Prostate gland (tissue), 2 donors: Measurements from ENCODE around the gene TNS4. TPM values are rescaled to one million over a fixed set of nuclear protein-coding genes. Genes with fewer than 3 reads are reported as not detected.

Experiments
- DNase-seq: peaks from one replicate; pipeline ENCODE4 v3.0.0-alpha.2; 2019; ENCODE audit warnings: low spot score
- H3K27ac ChIP-seq, 2 donors: fragments of 200-600 bp; sonication (generic); 2 replicates each; pipeline ENCODE4 v1.5.1; 2017 to 2019
- H3K27me3 ChIP-seq: fragments of 200-600 bp; sonication (generic); replicated peaks from 2 replicates; pipeline ENCODE4 v1.5.1; 2019; ENCODE audit not compliant: insufficient read depth
- H3K36me3 ChIP-seq, 2 donors: fragments of 200-600 bp; sonication (generic); 1 replicate in 1 of 2; 2 replicates in 1 of 2; pipeline versions ENCODE4 v1.5.1 to v1.8.1; 2017 to 2019
- H3K4me1 ChIP-seq: fragments of 200-600 bp; sonication (generic); replicated peaks from 2 replicates; pipeline ENCODE4 v1.5.1; 2019
- H3K4me3 ChIP-seq, 2 donors: fragments of 200-600 bp; sonication (generic); 2 replicates each; pipeline ENCODE4 v1.5.1; 2017 to 2019
- H3K9me3 ChIP-seq: fragments of 200-600 bp; sonication (generic); 2 replicates; pipeline ENCODE4 v1.5.1; 2017
- POLR2A ChIP-seq: fragments of 450-650 bp; IDR thresholded peaks from one replicate; pipeline ENCODE4 v1.6.1; 2016; ENCODE audit warnings: antibody characterized with exemption, mild to moderate bottlenecking
- POLR2AphosphoS5 ChIP-seq: sonication (generic); formaldehyde crosslinking; IDR thresholded peaks from one replicate; pipeline ENCODE4 v1.6.1; 2017; ENCODE audit warnings: antibody characterized with exemption
- WGBS: methylation state at CpG from one replicate; pipeline ENCODE4 v1.1.5; 2018; 5-methylcytosine and 5-hydroxymethylcytosine counted together
- intact Hi-C: fragments of 100-400 bp; cut with DNase I; formaldehyde crosslinking; loops from one replicate; pipeline ENCODE4 v1.14.2; 2022
- total RNA-seq, 2 donors: library from RNA; depleted of rRNA; stranded (reverse); fragments of >200 nt; gene quantifications; one replicate each; pipeline ENCODE4 v1.1.0, GENCODE V29; 2016
- TF ChIP-seq, protein P1 (sequence below), 4 experiments: fragments of 200-600 bp in 2 of 4; fragments of 450-650 bp in 2 of 4; sonication (generic) in 2 of 4; IDR thresholded peaks; 1 replicate in 3 of 4; 2 replicates in 1 of 4; pipeline ENCODE4 v1.5.1; 2016 to 2019; ENCODE audit warnings: antibody characterized with exemption in 4 of 4, mild to moderate bottlenecking in 2 of 4, moderate library complexity in 2 of 4

Gene TNS4
- total RNA-seq, 2 donors from 2014 or later: 51.3 to 56.1 TPM

DNA sequence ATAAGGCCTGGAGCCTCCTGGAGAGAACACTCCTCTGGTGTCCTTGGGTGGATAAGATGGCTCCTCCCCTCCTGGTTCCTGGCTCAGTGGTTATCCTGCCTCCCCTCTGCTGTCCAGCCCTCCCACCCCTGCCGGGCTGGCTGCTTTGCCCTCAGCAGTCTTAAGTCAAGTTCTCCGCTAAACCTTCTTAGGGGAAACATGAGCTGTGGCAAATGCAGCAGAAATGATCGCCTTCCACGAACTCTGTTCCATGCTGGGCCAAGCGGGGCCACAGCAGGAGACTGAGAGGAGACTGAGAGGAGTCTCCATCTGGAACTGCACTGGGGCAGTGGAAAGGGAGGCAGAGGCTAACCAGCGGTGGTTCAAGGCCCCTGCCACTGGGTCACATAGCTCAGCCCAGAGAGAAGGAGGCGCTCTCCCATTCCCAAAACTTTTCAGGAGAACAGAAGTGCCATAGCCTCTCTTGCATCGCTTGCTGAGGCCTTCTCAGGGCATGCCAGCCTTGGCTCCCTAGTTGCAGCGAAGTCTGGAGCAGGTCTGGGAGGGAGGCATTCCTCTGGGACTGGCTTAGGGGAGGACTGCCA lies 26.9 kb downstream of the TNS4 start:
- Histone ChIP-seq H3K36me3 (no peaks in the 10 kb centered on the region), H3K9me3 (no peaks in the 10 kb centered on the region), H3K4me3 (no peak overlapping the region), H3K27me3 (no peaks in the 10 kb centered on the region), H3K4me1 (no peaks in the 10 kb centered on the region), H3K27ac (no peak overlapping the region)
- DNase-seq: no peak
- intact Hi-C loops: loop anchor here (5.0 kb wide), 2 partner anchors 58 to 72 kb away; no protein-coding TSS in a partner anchor
- TF ChIP-seq POLR2A (no peak), POLR2AphosphoS5 (no peak)
- TF ChIP-seq, protein P1, sequence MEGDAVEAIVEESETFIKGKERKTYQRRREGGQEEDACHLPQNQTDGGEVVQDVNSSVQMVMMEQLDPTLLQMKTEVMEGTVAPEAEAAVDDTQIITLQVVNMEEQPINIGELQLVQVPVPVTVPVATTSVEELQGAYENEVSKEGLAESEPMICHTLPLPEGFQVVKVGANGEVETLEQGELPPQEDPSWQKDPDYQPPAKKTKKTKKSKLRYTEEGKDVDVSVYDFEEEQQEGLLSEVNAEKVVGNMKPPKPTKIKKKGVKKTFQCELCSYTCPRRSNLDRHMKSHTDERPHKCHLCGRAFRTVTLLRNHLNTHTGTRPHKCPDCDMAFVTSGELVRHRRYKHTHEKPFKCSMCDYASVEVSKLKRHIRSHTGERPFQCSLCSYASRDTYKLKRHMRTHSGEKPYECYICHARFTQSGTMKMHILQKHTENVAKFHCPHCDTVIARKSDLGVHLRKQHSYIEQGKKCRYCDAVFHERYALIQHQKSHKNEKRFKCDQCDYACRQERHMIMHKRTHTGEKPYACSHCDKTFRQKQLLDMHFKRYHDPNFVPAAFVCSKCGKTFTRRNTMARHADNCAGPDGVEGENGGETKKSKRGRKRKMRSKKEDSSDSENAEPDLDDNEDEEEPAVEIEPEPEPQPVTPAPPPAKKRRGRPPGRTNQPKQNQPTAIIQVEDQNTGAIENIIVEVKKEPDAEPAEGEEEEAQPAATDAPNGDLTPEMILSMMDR (IDR thresholded peaks at IDR 0.05): no peak
- 90% methylated on average over 9 of the region's 9 CpGs for WGBS

- Histone ChIP-seq H3K4me3 (no peak overlapping the region), H3K27me3 (no peaks in the 10 kb centered on the region), H3K4me1 (no peaks in the 10 kb centered on the region), H3K36me3 (no peaks in the 10 kb centered on the region), H3K9me3 (no peaks in the 10 kb centered on the region), H3K27ac (no peak overlapping the region)
- DNase-seq: no peak
- TF ChIP-seq, protein P1 (IDR thresholded peaks at IDR 0.05): no peak
- TF ChIP-seq POLR2A (no peak), POLR2AphosphoS5 (no peak)
- intact Hi-C loops: loop anchor here (5.0 kb wide), 1 partner anchor 71 kb away; no protein-coding TSS in a partner anchor
- 85% methylated on average over 16 of the region's 16 CpGs for WGBS
Observed at GRCh38 chr17:40473573-40474365, 27.7 kb downstream of the TNS4 start.

- Histone ChIP-seq H3K27me3 (no peaks in the 10 kb centered on the region), H3K9me3 (no peaks in the 10 kb centered on the region), H3K36me3 (no peaks in the 10 kb centered on the region), H3K4me3 (no peak overlapping the region), H3K27ac (no peak overlapping the region), H3K4me1 (no peaks in the 10 kb centered on the region)
- TF ChIP-seq POLR2AphosphoS5 (no peak), POLR2A (no peak)
- TF ChIP-seq, protein P1 (IDR thresholded peaks at IDR 0.05): no peak
- WGBS: 92% methylated on average over 3 of the region's 3 CpGs
- intact Hi-C loops: loop anchor here (5.0 kb wide), 1 partner anchor 71 kb away; no protein-coding TSS in a partner anchor
- DNase-seq: no peak
Observed at GRCh38 chr17:40472733-40473452, 28.5 kb downstream of the TNS4 start.

DNA sequence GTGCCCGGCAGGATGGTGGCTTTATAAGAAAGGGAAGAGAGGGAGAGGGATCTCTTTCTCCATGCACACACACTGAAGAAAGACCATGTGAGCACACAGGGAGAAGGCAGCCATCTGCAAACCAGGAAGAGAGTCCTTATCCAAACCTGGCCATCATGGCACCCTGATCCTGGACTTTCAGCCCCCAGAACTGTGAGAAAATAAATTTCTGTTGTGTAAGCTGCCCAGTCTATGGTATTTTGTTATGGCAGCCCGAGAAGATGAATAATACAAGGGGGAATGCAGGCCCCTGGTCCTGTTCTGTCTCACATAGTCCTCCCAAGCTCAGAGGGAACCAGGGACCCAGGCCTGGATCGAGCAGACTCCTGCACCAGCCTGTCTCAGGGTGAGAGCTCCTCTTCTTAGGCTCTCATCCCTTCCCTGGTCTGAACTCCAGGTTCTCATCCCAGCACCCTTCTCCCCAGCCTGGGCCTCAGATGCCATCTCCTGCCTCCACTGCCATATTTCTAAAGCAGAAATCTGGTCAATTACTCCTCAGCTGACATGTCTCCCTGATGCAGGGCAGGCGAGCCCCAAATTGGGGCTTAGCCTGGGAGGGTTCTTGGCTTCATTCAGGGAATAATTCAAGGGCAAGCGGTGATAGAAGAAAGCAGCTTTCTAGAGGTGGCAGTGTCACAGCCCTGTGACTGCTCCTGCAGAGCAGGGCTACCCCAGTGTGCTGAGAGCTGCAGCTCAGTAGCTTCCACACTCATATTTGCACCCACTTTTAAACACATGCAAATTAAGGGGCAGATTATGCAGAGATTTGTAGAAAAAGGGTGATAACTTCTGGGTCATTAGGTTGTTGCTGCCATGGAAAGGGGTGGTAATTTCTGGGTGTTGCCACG lies 29.3 kb downstream of the TNS4 start:
- no peak for DNase-seq
- WGBS: 89% methylated on average over 6 of the region's 6 CpGs
- Histone ChIP-seq H3K4me1 (no peaks in the 10 kb centered on the region), H3K27ac (no peak overlapping the region), H3K27me3 (no peaks in the 10 kb centered on the region), H3K9me3 (no peaks in the 10 kb centered on the region), H3K36me3 (no peaks in the 10 kb centered on the region), H3K4me3 (no peak overlapping the region)
- TF ChIP-seq, protein P1 (IDR thresholded peaks at IDR 0.05): no peak
- intact Hi-C loops: loop anchor here (5.0 kb wide), 1 partner anchor 70 kb away; no protein-coding TSS in a partner anchor
